Stimulated activated CD8-positive, alpha-beta memory T cell treated with anti-CD3 and anti-CD28 coated beads, Interleukin-15, amount 100 ng/mL, for 1 hour (primary cell): ENCODE results near the gene IQCE.

Experiments
- DNase-seq: peaks from one replicate; pipeline ENCODE4 v3.0.0-alpha.2; 2020; ENCODE audit warnings: low read depth

The IQCE gene

GRCh38 chr7:2617325-2617905 lies 58.6 kb downstream of the IQCE start:
- DNase-seq = no peak

DNA sequence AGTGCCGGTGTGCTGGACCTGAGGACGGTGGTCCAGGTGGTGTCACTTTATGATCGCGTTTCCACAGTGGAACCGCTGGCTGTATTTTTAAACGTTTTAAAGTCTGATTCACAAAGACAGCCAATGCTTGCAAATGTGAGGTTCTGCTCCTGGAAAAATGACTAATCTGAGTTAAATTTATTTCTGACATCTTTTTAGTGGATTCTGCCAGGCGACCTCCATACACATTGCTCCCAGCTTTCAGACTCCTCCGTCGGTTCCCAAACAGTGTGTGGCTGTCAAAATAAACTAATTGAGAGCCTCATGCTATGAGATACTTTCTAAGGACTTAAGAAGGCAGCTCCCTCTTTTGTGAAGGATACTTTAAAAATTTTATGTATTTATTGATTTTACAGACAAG lies 60.3 kb downstream of the IQCE start:
- no peak for DNase-seq

DNA sequence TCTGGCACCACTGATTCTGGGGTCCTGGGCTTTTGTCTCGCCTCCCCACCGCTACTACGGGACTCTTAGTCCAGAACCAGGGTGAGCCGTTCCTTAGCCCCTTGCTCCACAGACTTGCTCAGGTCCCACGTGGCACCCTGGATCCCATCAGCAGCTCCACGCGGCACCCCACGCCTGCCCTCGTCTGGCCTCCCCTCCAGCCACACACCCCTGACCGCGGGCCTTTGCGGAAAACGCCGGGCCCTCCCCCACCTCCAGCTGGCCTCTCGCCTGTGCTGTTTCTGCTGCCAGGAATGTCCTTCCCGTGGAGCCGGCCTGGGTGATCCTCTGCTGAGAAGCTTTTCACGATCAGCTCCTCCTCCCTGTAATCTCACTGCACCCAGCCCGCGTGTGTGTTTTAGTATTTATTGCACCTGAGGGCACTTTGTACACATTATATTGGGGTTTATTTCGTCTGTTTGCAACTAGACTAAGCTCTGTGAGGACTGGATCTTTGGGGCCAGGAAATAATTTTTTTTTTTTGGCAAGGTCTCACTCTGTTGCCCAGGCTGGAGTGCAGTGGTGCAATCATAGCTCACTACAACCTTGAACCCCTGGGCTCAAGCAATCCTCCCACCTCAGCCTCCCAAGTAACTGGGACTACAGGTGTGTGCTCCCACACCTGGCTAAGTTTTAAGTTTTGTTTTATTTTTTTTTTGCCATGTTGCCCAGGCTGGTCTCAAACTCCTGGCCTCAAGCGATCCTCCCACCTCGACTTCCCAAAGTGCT lies 62.5 kb downstream of the IQCE start:
- no peak for DNase-seq

GRCh38 chr7:2621948-2622640 lies 63.3 kb downstream of the IQCE start:
- no peak for DNase-seq

GRCh38 chr7:2622869-2623697 lies 64.3 kb downstream of the IQCE start:
- DNase-seq = no peak

- DNase-seq = no peak
Measured at GRCh38 chr7:2623698-2624014, 64.9 kb downstream of the IQCE start.

- DNase-seq = no peak
Measured at GRCh38 chr7:2624293-2624886, 65.6 kb downstream of the IQCE start.

GRCh38 chr7:2626498-2627117 lies 67.8 kb downstream of the IQCE start:
- DNase-seq = no peak

- DNase-seq = no peak
Measured at GRCh38 chr7:2627258-2628129, 68.7 kb downstream of the IQCE start.

- DNase-seq = no peak
Measured at GRCh38 chr7:2628130-2628482, 69.3 kb downstream of the IQCE start.

GRCh38 chr7:2628891-2629290 lies 70.1 kb downstream of the IQCE start:
- DNase-seq = no peak

DNA sequence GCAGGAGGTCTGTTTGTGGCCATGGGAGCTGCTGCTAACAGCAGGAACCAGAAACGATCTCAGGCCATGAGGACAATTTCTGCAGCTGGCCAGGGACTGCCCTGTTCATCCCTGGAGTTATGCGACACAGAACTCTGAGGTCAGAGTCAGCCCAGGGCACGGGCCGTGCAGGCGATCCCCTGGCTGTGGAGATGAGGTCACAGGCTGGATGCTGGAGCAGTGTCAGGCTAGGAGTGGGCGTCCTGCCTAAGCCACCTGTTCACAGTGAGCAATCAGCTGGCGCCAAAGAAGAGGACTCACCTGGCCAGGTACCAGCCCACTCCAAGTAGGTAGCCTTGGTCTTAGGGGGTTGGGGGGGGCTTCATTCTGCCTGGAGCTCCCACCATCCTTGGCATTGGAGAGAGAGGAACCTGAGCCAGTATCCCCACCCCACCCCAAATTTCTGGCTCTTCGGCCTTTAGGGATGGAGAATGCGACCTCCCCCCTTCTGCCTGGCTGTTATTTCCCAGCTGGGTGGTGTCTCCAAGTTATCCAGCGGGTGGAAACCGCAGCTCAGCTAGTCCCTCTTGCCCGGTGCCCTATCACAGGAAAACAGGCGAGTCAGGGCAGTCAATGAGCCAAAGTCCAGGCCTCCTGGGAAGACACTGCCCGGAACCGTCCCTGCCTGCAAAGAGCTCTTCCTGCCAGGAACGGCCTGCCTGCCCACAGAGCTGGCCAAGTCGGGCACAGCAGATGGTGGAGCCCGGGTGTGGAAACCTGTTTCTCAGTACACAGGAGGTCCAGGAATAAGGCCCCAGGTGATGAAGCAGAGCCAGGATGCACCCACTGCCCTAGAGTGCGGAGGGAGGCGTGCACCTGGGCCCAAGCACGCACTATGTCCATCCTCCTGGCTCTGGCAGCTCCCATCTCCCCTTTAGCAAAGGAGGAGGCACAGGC lies 71.2 kb downstream of the IQCE start:
- DNase-seq = no peak

- DNase-seq = no peak
Measured at GRCh38 chr7:2631946-2632732, 73.4 kb downstream of the IQCE start, which contains the start of gene TTYH3. TSS of gene TTYH3 (plus strand) at chr7:2631986. CDS start at chr7:2632156, 170 bp downstream.

- DNase-seq = no peak
Measured at GRCh38 chr7:2632733-2633537, 74.2 kb downstream of the IQCE start.

DNA sequence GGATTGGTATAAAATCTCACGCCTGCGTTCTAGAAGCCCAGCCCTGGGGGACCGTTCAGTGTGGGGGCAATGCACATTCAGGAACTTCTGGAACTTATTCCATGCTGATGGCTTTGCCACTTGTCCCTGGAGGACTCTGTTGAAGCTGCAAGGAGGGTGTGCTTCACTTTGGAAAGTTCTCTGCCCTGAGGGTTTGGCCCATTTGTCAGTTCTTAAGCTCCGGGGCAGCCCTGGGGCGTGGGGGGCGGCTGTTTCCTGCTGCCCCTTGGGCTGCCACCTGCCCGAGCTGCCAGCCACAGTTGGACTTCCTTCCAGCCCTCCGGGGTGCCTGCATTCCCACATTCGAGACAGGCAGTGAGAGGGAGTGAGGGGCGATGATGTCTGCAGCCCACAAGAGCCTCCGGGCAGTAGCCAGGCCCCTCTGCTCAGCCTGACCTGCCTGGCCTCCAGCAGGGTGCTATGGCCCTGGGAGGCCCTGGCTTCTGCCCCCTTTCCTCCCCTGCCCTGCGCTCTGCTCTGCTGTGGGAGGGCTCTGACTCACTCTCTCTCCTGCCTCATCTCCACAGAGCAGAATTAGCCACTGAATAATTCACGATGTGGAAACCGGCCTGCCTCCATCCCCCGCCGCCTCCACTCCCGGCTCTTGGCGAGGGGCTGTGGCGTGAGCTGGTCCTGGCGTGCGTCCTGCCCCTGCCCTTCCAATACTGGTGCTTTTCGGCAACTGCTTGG lies 74.9 kb downstream of the IQCE start:
- no peak for DNase-seq

DNA sequence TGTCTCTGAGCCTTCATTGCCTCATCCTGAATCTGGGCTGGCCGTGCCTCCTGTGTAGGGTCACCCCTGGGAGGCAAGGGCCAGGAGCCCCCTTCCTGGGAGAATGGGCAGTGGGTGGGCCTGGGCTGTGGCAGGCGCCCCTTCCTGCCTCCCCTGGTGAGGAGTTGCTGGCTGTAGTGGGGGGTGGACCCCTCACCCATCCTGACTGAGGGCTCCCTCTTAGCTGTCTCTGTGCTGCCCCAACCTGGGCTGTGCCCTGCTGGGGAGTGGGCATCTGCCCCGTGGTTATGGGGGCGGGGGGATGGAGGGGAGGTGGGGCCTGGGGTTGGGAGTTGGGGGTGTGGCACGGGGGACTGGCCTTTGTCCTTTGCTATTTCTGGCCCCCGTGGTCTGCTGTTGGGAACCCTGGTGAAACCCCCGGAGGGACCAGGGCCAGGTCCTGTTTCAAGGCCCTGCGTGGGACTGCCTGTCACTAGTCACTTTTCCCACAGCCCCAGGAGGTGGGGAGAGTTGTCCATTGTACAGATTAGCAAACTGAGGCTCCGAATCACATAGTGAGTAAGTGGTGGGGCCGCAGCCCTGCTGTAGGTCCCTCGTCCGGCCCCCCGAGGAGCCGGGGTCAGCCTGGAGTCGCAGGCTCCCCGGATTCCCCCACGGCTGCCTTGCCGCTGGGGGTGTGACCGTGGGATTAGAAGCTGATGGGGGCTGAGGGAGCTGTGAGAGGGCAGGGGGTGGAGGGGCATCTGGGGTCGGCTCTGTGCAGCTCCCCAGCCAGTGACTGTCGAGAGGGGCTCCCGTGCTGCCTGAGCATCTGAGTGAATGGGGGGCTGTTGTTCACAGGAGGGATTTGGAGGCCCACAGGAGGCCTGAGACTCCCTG lies 75.7 kb downstream of the IQCE start:
- no peak for DNase-seq
